Heart left ventricle (tissue), 13 donors: ENCODE measurements around the gene LAMA1.

ENCODE experiments used
- POLR2A ChIP-seq, 2 donors: fragments of 450-650 bp; IDR thresholded peaks; one replicate each; pipeline ENCODE4 v1.6.1; 2017; ENCODE audit warnings: antibody characterized with exemption in 2 of 2, mild to moderate bottlenecking in 2 of 2, moderate library complexity in 2 of 2
- TF ChIP-seq, protein P1 (sequence below), 12 donors: fragments of 200-600 bp; sonication (generic) in 4 of 12; IDR thresholded peaks; one replicate each; pipeline versions ENCODE4 v1.5.0 to v1.8.0; 2018 to 2022; ENCODE audit warnings: antibody characterized with exemption in 12 of 12, mild to moderate bottlenecking in 5 of 12
- donor health status: ischemic (EF 13 %, LVEDD 7.1; RV severe dilation, severe dysfunction).
- donor health status: DM: no; HTN: yes; CAD: no.
- donor health status: DM: no; HTN: no; CAD: no.
- donor health status: ischemic (EF 25% LVEDD 6.9; RV normal size, moderate dysfunction).
- donor health status: ischemic (EF 25% LVEDD 5.7; RV mildly dilated, moderate dysfunction).
- donor health status: ischemic (EF 35%, LVEDD 5.7; RV mildly dilated, moderate dysfunction).
- donor health status: nonischemic (EF 11% LVEDD 7.7; RV severe dilation, severe dysfunction).
- donor health status: DM: yes; HTN: yes; CAD: no.
- donor health status: PGD.
- donor health status: ischemic (EF 29% LVEDD 5.4; RV normal size, mild dysfunction).
- donor health status: nonischemic (EF 23%, LVEDD 6.1; RV moderate dilation, normal function).

DNA sequence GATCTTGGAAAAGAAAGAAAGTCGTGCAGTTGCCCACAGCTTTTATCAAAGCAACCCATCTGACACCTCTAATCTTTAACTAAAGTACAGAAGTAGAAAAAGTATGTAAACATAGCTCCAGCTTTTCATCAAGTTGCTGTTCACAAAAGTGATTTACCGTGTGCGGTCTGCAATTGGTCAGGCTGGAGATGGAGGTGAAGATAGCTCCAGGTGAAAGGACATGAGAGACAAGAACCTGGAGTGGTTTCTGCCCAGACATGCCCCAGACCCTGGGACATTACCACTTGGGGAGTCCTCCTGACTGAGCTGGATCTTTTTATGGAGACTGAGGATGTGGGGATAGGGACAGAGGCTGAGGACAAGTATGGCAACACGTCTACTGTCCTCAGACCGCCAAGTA lies 82.7 kb downstream of the LAMA1 start:
- TF ChIP-seq, protein P1, sequence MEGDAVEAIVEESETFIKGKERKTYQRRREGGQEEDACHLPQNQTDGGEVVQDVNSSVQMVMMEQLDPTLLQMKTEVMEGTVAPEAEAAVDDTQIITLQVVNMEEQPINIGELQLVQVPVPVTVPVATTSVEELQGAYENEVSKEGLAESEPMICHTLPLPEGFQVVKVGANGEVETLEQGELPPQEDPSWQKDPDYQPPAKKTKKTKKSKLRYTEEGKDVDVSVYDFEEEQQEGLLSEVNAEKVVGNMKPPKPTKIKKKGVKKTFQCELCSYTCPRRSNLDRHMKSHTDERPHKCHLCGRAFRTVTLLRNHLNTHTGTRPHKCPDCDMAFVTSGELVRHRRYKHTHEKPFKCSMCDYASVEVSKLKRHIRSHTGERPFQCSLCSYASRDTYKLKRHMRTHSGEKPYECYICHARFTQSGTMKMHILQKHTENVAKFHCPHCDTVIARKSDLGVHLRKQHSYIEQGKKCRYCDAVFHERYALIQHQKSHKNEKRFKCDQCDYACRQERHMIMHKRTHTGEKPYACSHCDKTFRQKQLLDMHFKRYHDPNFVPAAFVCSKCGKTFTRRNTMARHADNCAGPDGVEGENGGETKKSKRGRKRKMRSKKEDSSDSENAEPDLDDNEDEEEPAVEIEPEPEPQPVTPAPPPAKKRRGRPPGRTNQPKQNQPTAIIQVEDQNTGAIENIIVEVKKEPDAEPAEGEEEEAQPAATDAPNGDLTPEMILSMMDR (IDR thresholded peaks at IDR 0.05), result no peak
- no peak for TF ChIP-seq POLR2A (IDR thresholded peaks at IDR 0.05)
